Left lung (tissue), 10 donors: Measurements from ENCODE around the gene MMP24. TPM values are rescaled to one million over a fixed set of nuclear protein-coding genes. Genes with fewer than 3 reads are reported as not detected.

Experiments used
- ATAC-seq: fragments of 200-7000 bp; cut with Tn5 transposase; one replicate; pipeline ENCODE4 v1.9.1; 2020; ENCODE audit warnings: moderate library complexity
- DNase-seq, 4 donors: peaks; one replicate each; pipeline ENCODE4 v3.0.0-alpha.2; 2013 to 2020
- H3K27ac ChIP-seq, 2 donors: fragments of 200-600 bp; sonication (generic) in 1 of 2; one replicate each; pipeline versions ENCODE4 v1.5.0 to v1.8.0; 2020 to 2021
- H3K27me3 ChIP-seq, 2 donors: fragments of 200-600 bp; sonication (generic) in 1 of 2; one replicate each; pipeline versions ENCODE4 v1.5.0 to v1.8.0; 2020 to 2021
- H3K36me3 ChIP-seq, 2 donors: fragments of 200-600 bp; sonication (generic) in 1 of 2; one replicate each; pipeline versions ENCODE4 v1.5.0 to v1.8.0; 2020 to 2021
- H3K4me1 ChIP-seq, 2 donors: fragments of 200-600 bp; one replicate each; pipeline ENCODE4 v1.8.0; 2021
- H3K4me3 ChIP-seq, 2 donors: fragments of 200-600 bp; sonication (generic) in 1 of 2; one replicate each; pipeline versions ENCODE4 v1.5.0 to v1.8.0; 2020 to 2021; ENCODE audit warnings: mild to moderate bottlenecking in 1 of 2
- H3K9me3 ChIP-seq, 2 donors: fragments of 200-600 bp; sonication (generic) in 1 of 2; one replicate each; pipeline versions ENCODE4 v1.5.0 to v1.8.0; 2020 to 2021
- intact Hi-C, 2 donors: fragments of 100-400 bp; cut with DNase I; formaldehyde crosslinking; loops; one replicate each; pipeline versions ENCODE4 v1.11.2 to v1.14.2; 2022
- polyA plus RNA-seq, 6 donors: library from polyadenylated mRNA; unstranded; fragments of 120-200 nt; gene quantifications; one replicate each; pipeline ENCODE4 v1.2.1, GENCODE V29; 2013; ENCODE audit not compliant: insufficient read length in 6 of 6
- total RNA-seq, 2 donors: library from RNA; stranded (reverse); fragmentation: NEBNext Ultra II Directional; extraction: Animal tissue kit (Norgen Biotek cat#: 25700); gene quantifications; one replicate each; pipeline ENCODE4 v1.2.1, GENCODE V29; 2021
- TF ChIP-seq, protein P1 (sequence below), 2 donors: fragments of 200-600 bp; sonication (generic) in 1 of 2; IDR thresholded peaks; one replicate each; pipeline versions ENCODE4 v1.5.0 to v1.8.0; 2021; ENCODE audit warnings: antibody characterized with exemption in 2 of 2
- donor health status: DM: no; HTN: yes; CAD: no.
- donor health status: DM: no; HTN: no; CAD: no.

MMP24 gene
- total and polyA plus RNA-seq, 8 donors = 1.3 to 24.9 (median 1.9) TPM

- DNase-seq = no peak
- no peak for ATAC-seq
- Histone ChIP-seq H3K4me1 (peaks cover 0 to 4% of the 10 kb centered on the region in 2 donors), H3K27ac (no peak overlapping the region), H3K27me3 (no peaks in the 10 kb centered on the region), H3K4me3 (no peak overlapping the region), H3K9me3 (no peaks in the 10 kb centered on the region), H3K36me3 (no peaks in the 10 kb centered on the region)
- TF ChIP-seq, protein P1, sequence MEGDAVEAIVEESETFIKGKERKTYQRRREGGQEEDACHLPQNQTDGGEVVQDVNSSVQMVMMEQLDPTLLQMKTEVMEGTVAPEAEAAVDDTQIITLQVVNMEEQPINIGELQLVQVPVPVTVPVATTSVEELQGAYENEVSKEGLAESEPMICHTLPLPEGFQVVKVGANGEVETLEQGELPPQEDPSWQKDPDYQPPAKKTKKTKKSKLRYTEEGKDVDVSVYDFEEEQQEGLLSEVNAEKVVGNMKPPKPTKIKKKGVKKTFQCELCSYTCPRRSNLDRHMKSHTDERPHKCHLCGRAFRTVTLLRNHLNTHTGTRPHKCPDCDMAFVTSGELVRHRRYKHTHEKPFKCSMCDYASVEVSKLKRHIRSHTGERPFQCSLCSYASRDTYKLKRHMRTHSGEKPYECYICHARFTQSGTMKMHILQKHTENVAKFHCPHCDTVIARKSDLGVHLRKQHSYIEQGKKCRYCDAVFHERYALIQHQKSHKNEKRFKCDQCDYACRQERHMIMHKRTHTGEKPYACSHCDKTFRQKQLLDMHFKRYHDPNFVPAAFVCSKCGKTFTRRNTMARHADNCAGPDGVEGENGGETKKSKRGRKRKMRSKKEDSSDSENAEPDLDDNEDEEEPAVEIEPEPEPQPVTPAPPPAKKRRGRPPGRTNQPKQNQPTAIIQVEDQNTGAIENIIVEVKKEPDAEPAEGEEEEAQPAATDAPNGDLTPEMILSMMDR (IDR thresholded peaks at IDR 0.05) = no peak
- intact Hi-C loops = no loop called here
These were observed 16.8 kb downstream of the MMP24 start for GRCh38 chr20:35243317-35243716.

GRCh38 chr20:35243986-35244385 is 17.5 kb downstream of the MMP24 start:
- Histone ChIP-seq H3K4me3 (no peak overlapping the region), H3K36me3 (no peaks in the 10 kb centered on the region), H3K27me3 (no peaks in the 10 kb centered on the region), H3K9me3 (no peaks in the 10 kb centered on the region), H3K27ac (no peak overlapping the region), H3K4me1 (no peaks in the 10 kb centered on the region)
- TF ChIP-seq, protein P1 (IDR thresholded peaks at IDR 0.05) = no peak
- DNase-seq = no peak
- intact Hi-C loops = no loop called here
- no peak for ATAC-seq

- Histone ChIP-seq H3K9me3 (no peaks in the 10 kb centered on the region), H3K4me3 (no peak overlapping the region), H3K36me3 (no peaks in the 10 kb centered on the region), H3K27me3 (no peaks in the 10 kb centered on the region), H3K27ac (no peak overlapping the region), H3K4me1 (peaks cover 0 to 6% of the 10 kb centered on the region in 2 donors)
- TF ChIP-seq, protein P1 (IDR thresholded peaks at IDR 0.05) = no peak
- DNase-seq = no peak
- intact Hi-C loops = no loop called here
- ATAC-seq = no peak
These were observed 20.2 kb downstream of the MMP24 start for GRCh38 chr20:35246723-35247122.

GRCh38 chr20:35248641-35249475 is 22.4 kb downstream of the MMP24 start:
- Histone ChIP-seq H3K9me3 (no peaks in the 10 kb centered on the region), H3K36me3 (no peaks in the 10 kb centered on the region), H3K27ac (no peak overlapping the region), H3K27me3 (no peaks in the 10 kb centered on the region), H3K4me1 (peaks cover 0 to 8% of the 10 kb centered on the region in 2 donors), H3K4me3 (no peak overlapping the region)
- TF ChIP-seq, protein P1 (IDR thresholded peaks at IDR 0.05) = no peak
- intact Hi-C loops = no loop called here
- DNase-seq (no peak), ATAC-seq (no peak)

GRCh38 chr20:35251613-35251940 is 25.1 kb downstream of the MMP24 start:
- no peak for DNase-seq
- ATAC-seq = no peak

More at GRCh38 chr20:35251613-35251940, 25.1 kb downstream of the MMP24 start:
- peaks cover 0 to 8% of the 10 kb centered on the region in 2 donors for H3K4me1 ChIP-seq
- H3K4me3 ChIP-seq = no peak overlapping the region
- H3K27me3 ChIP-seq = no peaks in the 10 kb centered on the region
- TF ChIP-seq, protein P1 (IDR thresholded peaks at IDR 0.05) = no peak
- H3K27ac ChIP-seq = peak overlapping the region in 1 of 2 donors; percentile 57
- no peaks in the 10 kb centered on the region for H3K9me3 ChIP-seq
- H3K36me3 ChIP-seq = peaks cover 0 to 5% of the 10 kb centered on the region in 2 donors
- intact Hi-C loops = no loop called here
